ENCODE data around the gene ZCCHC4.
"Not testable (repeated sequence)": the region's sequence is repeated elsewhere in the genome, so short reads cannot be mapped to it uniquely, and the experiment has no call there.

Gene ZCCHC4

GRCh38 chr4:25320773-25321172 is 8.2 kb downstream of the ZCCHC4 start:
- peaks cover 10% of the 10 kb centered on the region; the same call in 1 of the 2 replicates for H3K4me1 ChIP-seq (ENCODE audit: control insufficient read depth, insufficient read depth, low read length)
- no peak overlapping the region for H3K9ac ChIP-seq (ENCODE audit: low read depth, low read length)
- H3K27me3 ChIP-seq (ENCODE audit: control insufficient read depth, insufficient read depth, low read length), result no peaks in the 10 kb centered on the region
- no peaks in the 10 kb centered on the region for H3K9me3 ChIP-seq (ENCODE audit: control insufficient read depth, insufficient read depth, low read length)
- H3K36me3 ChIP-seq (ENCODE audit: control insufficient read depth, insufficient read depth, low read length), result peaks cover 9% of the 10 kb centered on the region
- H3K27ac ChIP-seq (ENCODE audit: low read depth, low read length), result peak overlapping the region; percentile 67
- H3K4me3 ChIP-seq (ENCODE audit: low read depth, low read length), result no peak overlapping the region

- no peak overlapping the region for H3K9ac ChIP-seq (ENCODE audit: low read depth, low read length)
- no peak overlapping the region for H3K27ac ChIP-seq (ENCODE audit: low read depth, low read length)
- 0 out of 2 replicates have a peak, but pooled peaks cover 2% of the 10 kb centered on the region for H3K36me3 ChIP-seq (ENCODE audit: control insufficient read depth, insufficient read depth, low read length)
- H3K27me3 ChIP-seq (ENCODE audit: control insufficient read depth, insufficient read depth, low read length), result no peaks in the 10 kb centered on the region
- no peaks in the 10 kb centered on the region for H3K9me3 ChIP-seq (ENCODE audit: control insufficient read depth, insufficient read depth, low read length)
- H3K4me1 ChIP-seq (ENCODE audit: control insufficient read depth, insufficient read depth, low read length), result peaks cover 10% of the 10 kb centered on the region; the same call in 1 of the 2 replicates
- H3K4me3 ChIP-seq (ENCODE audit: low read depth, low read length), result no peak overlapping the region
Measured at GRCh38 chr4:25321703-25322102, 9.1 kb downstream of the ZCCHC4 start.

- not testable (repeated sequence) for H3K36me3 ChIP-seq (ENCODE audit: control insufficient read depth, insufficient read depth, low read length); H3K4me3 ChIP-seq (ENCODE audit: low read depth, low read length); H3K27me3 ChIP-seq (ENCODE audit: control insufficient read depth, insufficient read depth, low read length); H3K9me3 ChIP-seq (ENCODE audit: control insufficient read depth, insufficient read depth, low read length); H3K4me1 ChIP-seq (ENCODE audit: control insufficient read depth, insufficient read depth, low read length); H3K9ac ChIP-seq (ENCODE audit: low read depth, low read length); H3K27ac ChIP-seq (ENCODE audit: low read depth, low read length)
Measured at GRCh38 chr4:25328463-25328862, 15.9 kb downstream of the ZCCHC4 start.

DNA sequence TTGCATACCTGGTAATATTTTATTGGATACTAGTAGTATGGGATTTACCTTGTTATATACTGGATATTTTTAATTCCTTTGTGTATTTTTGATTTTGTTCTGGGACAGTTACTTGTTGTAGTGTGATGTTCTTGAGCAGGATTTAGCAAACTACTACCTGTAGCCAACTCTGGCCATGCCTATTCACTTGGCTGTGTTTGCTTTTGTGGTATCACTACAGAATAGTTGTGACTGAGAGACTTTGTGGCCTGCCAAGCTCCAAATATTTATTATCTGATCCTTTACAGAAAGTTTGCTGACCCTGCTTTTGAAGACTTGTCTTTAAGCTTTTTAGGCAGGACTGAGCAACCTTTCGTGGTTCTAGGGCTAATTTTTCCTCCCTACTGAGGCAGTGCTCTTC is 17.8 kb downstream of the ZCCHC4 start:
- H3K9me3 ChIP-seq (ENCODE audit: control insufficient read depth, insufficient read depth, low read length), result no peaks in the 10 kb centered on the region
- H3K9ac ChIP-seq (ENCODE audit: low read depth, low read length), result no peak overlapping the region
- no peak overlapping the region for H3K27ac ChIP-seq (ENCODE audit: low read depth, low read length)
- no peaks in the 10 kb centered on the region for H3K4me1 ChIP-seq (ENCODE audit: control insufficient read depth, insufficient read depth, low read length)
- H3K4me3 ChIP-seq (ENCODE audit: low read depth, low read length), result no peak overlapping the region
- H3K27me3 ChIP-seq (ENCODE audit: control insufficient read depth, insufficient read depth, low read length), result no peaks in the 10 kb centered on the region
- peaks cover 4% of the 10 kb centered on the region; the same call in 1 of the 2 replicates for H3K36me3 ChIP-seq (ENCODE audit: control insufficient read depth, insufficient read depth, low read length)

GRCh38 chr4:25330905-25331808 is 18.6 kb downstream of the ZCCHC4 start:
- Histone ChIP-seq H3K9me3 (ENCODE audit: control insufficient read depth, insufficient read depth, low read length) (no peaks in the 10 kb centered on the region), H3K4me3 (ENCODE audit: low read depth, low read length) (no peak overlapping the region), H3K4me1 (ENCODE audit: control insufficient read depth, insufficient read depth, low read length) (no peaks in the 10 kb centered on the region), H3K27ac (ENCODE audit: low read depth, low read length) (no peak overlapping the region), H3K27me3 (ENCODE audit: control insufficient read depth, insufficient read depth, low read length) (no peaks in the 10 kb centered on the region), H3K9ac (ENCODE audit: low read depth, low read length) (no peak overlapping the region), H3K36me3 (ENCODE audit: control insufficient read depth, insufficient read depth, low read length) (peaks cover 4% of the 10 kb centered on the region; the same call in 1 of the 2 replicates)

GRCh38 chr4:25343671-25344070 is 31.1 kb downstream of the ZCCHC4 start:
- Histone ChIP-seq H3K36me3 (ENCODE audit: control insufficient read depth, insufficient read depth, low read length) (no peaks in the 10 kb centered on the region), H3K4me3 (ENCODE audit: low read depth, low read length) (no peak overlapping the region)

DNA sequence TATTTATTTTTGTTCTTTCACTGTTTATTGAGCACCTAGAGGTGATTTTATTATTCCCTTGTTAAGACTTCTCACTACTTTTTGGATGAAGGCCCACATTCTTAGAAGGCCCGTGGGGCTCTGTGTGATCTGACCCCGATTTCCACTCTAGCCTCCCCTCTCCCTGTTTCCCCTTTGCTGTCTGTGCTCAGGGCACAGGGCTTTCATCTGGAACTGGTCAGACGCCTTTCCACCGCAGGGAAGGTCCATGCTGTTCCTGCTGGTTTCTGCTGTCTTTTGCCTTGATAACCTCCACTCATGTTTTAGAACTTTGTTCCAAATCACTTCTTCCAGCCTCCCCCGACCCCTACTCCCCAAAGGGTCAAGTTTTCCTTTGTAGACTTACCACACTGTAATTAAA is 33.2 kb downstream of the ZCCHC4 start:
- no peak overlapping the region for H3K27ac ChIP-seq (ENCODE audit: low read depth, low read length)
- no peak overlapping the region for H3K9ac ChIP-seq (ENCODE audit: low read depth, low read length)
- 0 out of 2 replicates have a peak, but pooled peaks cover 7% of the 10 kb centered on the region for H3K36me3 ChIP-seq (ENCODE audit: control insufficient read depth, insufficient read depth, low read length)
- 0 out of 2 replicates have a peak, but pooled peaks cover 3% of the 10 kb centered on the region for H3K4me1 ChIP-seq (ENCODE audit: control insufficient read depth, insufficient read depth, low read length)
- H3K4me3 ChIP-seq (ENCODE audit: low read depth, low read length), result no peak overlapping the region
- H3K9me3 ChIP-seq (ENCODE audit: control insufficient read depth, insufficient read depth, low read length), result no peaks in the 10 kb centered on the region
- no peaks in the 10 kb centered on the region for H3K27me3 ChIP-seq (ENCODE audit: control insufficient read depth, insufficient read depth, low read length)

More at GRCh38 chr4:25343671-25344070, 31.1 kb downstream of the ZCCHC4 start:
- Histone ChIP-seq H3K9ac (ENCODE audit: low read depth, low read length) (no peak overlapping the region), H3K27ac (ENCODE audit: low read depth, low read length) (no peak overlapping the region), H3K9me3 (ENCODE audit: control insufficient read depth, insufficient read depth, low read length) (no peaks in the 10 kb centered on the region), H3K4me1 (ENCODE audit: control insufficient read depth, insufficient read depth, low read length) (0 out of 2 replicates have a peak, but pooled peaks cover 3% of the 10 kb centered on the region), H3K27me3 (ENCODE audit: control insufficient read depth, insufficient read depth, low read length) (no peaks in the 10 kb centered on the region)

- no peak overlapping the region for H3K4me3 ChIP-seq (ENCODE audit: low read depth, low read length)
- H3K4me1 ChIP-seq (ENCODE audit: control insufficient read depth, insufficient read depth, low read length), result 0 out of 2 replicates have a peak, but pooled peaks cover 3% of the 10 kb centered on the region
- no peak overlapping the region for H3K27ac ChIP-seq (ENCODE audit: low read depth, low read length)
- no peaks in the 10 kb centered on the region for H3K9me3 ChIP-seq (ENCODE audit: control insufficient read depth, insufficient read depth, low read length)
- H3K9ac ChIP-seq (ENCODE audit: low read depth, low read length), result no peak overlapping the region
- H3K36me3 ChIP-seq (ENCODE audit: control insufficient read depth, insufficient read depth, low read length), result 0 out of 2 replicates have a peak, but pooled peaks cover 7% of the 10 kb centered on the region
- no peaks in the 10 kb centered on the region for H3K27me3 ChIP-seq (ENCODE audit: control insufficient read depth, insufficient read depth, low read length)
Measured at GRCh38 chr4:25346913-25347312, 34.3 kb downstream of the ZCCHC4 start.

GRCh38 chr4:25347473-25347872 is 34.9 kb downstream of the ZCCHC4 start:
- Histone ChIP-seq H3K9me3 (ENCODE audit: control insufficient read depth, insufficient read depth, low read length) (no peaks in the 10 kb centered on the region), H3K9ac (ENCODE audit: low read depth, low read length) (no peak overlapping the region), H3K4me3 (ENCODE audit: low read depth, low read length) (no peak overlapping the region), H3K36me3 (ENCODE audit: control insufficient read depth, insufficient read depth, low read length) (0 out of 2 replicates have a peak, but pooled peaks cover 7% of the 10 kb centered on the region), H3K27me3 (ENCODE audit: control insufficient read depth, insufficient read depth, low read length) (no peaks in the 10 kb centered on the region), H3K27ac (ENCODE audit: low read depth, low read length) (no peak overlapping the region), H3K4me1 (ENCODE audit: control insufficient read depth, insufficient read depth, low read length) (0 out of 2 replicates have a peak, but pooled peaks cover 3% of the 10 kb centered on the region)

DNA sequence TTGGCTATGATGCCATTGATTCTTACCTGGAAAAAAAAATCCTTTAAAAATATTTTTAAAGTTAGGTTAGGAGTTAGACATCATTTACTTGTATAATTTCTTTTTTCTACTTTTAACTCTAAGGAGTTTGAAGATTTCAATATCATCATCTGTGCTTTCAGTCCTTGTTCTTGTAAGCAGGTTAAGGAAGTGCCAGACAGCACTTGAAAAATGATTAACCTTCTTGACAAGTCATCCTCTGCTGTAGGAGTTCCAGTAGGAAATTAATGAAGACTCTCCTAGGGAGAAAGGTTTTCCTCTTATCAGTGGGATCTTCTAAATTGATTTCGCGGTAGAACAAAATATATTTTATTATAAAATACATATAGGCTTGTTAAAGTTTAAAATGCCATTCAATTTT is 35.4 kb downstream of the ZCCHC4 start:
- Histone ChIP-seq H3K4me3 (ENCODE audit: low read depth, low read length) (no peak overlapping the region), H3K9me3 (ENCODE audit: control insufficient read depth, insufficient read depth, low read length) (no peaks in the 10 kb centered on the region), H3K27me3 (ENCODE audit: control insufficient read depth, insufficient read depth, low read length) (no peaks in the 10 kb centered on the region), H3K27ac (ENCODE audit: low read depth, low read length) (no peak overlapping the region), H3K9ac (ENCODE audit: low read depth, low read length) (no peak overlapping the region), H3K4me1 (ENCODE audit: control insufficient read depth, insufficient read depth, low read length) (0 out of 2 replicates have a peak, but pooled peaks cover 3% of the 10 kb centered on the region), H3K36me3 (ENCODE audit: control insufficient read depth, insufficient read depth, low read length) (0 out of 2 replicates have a peak, but pooled peaks cover 7% of the 10 kb centered on the region)

DNA sequence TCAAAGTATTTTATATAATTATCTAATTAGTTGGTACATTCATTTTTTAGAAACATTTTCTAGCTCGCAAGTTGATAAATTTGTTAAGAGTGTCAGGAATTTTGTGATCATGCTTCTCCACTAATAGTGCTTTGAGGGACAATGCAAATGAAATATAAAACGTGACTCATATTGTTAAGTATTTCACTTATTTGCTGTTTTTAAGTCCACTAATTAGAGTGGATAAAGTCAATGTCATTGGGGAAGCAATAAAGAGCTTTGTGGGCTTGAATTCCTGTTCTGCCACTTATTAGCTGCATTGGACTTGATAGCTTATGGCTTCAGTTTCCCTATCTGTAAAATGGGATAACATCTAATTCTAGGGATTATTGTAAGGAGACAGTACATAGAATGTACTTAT is 38.0 kb downstream of the ZCCHC4 start:
- Histone ChIP-seq H3K27me3 (ENCODE audit: control insufficient read depth, insufficient read depth, low read length) (no peaks in the 10 kb centered on the region), H3K36me3 (ENCODE audit: control insufficient read depth, insufficient read depth, low read length) (0 out of 2 replicates have a peak, but pooled peaks cover 7% of the 10 kb centered on the region), H3K27ac (ENCODE audit: low read depth, low read length) (no peak overlapping the region), H3K9me3 (ENCODE audit: control insufficient read depth, insufficient read depth, low read length) (no peaks in the 10 kb centered on the region), H3K9ac (ENCODE audit: low read depth, low read length) (no peak overlapping the region), H3K4me1 (ENCODE audit: control insufficient read depth, insufficient read depth, low read length) (0 out of 2 replicates have a peak, but pooled peaks cover 3% of the 10 kb centered on the region), H3K4me3 (ENCODE audit: low read depth, low read length) (no peak overlapping the region)

Measured in HUES48 (cell line).